Peyer's patch (tissue), 4 donors: Measurements from ENCODE around the gene ADCY9. TPM values are rescaled to one million over a fixed set of nuclear protein-coding genes. Genes with fewer than 3 reads are reported as not detected.
"Not testable (repeated sequence)": the region's sequence is repeated elsewhere in the genome, so short reads cannot be mapped to it uniquely, and the experiment has no call there.

Experiments used
- DNase-seq, 3 donors: peaks; one replicate each; pipeline ENCODE4 v3.0.0-alpha.2; 2017 to 2019
- H3K27ac ChIP-seq, 4 donors: fragments of 200-600 bp; sonication (generic); one replicate each; pipeline ENCODE4 v1.5.1; 2016 to 2019
- H3K27me3 ChIP-seq, 2 donors: fragments of 200-600 bp; sonication (generic); one replicate each; pipeline ENCODE4 v1.5.1; 2019
- H3K36me3 ChIP-seq, 3 donors: fragments of 200-600 bp; sonication (generic); one replicate each; pipeline ENCODE4 v1.5.1; 2016 to 2019
- H3K4me1 ChIP-seq, 4 donors: fragments of 200-600 bp; sonication (generic); one replicate each; pipeline ENCODE4 v1.5.1; 2016 to 2019
- H3K4me3 ChIP-seq, 4 donors: fragments of 200-600 bp; sonication (generic); 1 replicate in 3 of 4; 2 replicates in 1 of 4; pipeline ENCODE4 v1.5.1; 2016 to 2019; ENCODE audit warnings: mild to moderate bottlenecking in 1 of 4
- H3K9me3 ChIP-seq, 4 donors: fragments of 200-600 bp; sonication (generic); one replicate each; pipeline ENCODE4 v1.5.1; 2016 to 2019; ENCODE audit warnings: mild to moderate bottlenecking in 1 of 4
- CTCF ChIP-seq, 6 experiments: fragments of 450-650 bp in 4 of 6; fragments of 200-600 bp in 2 of 6; sonication (generic) in 1 of 6; IDR thresholded peaks; one replicate each; pipeline ENCODE4 v1.5.1; 2017 to 2019; ENCODE audit warnings: antibody characterized with exemption in 6 of 6, mild to moderate bottlenecking in 3 of 6, moderate library complexity in 1 of 6
- POLR2A ChIP-seq, 2 donors: fragments of 450-650 bp; IDR thresholded peaks; one replicate each; pipeline ENCODE4 v1.5.1; 2017; ENCODE audit warnings: antibody characterized with exemption in 2 of 2, mild to moderate bottlenecking in 2 of 2, moderate library complexity in 2 of 2
- total RNA-seq, 4 donors: library from RNA; depleted of rRNA; stranded (reverse); fragments of >200 nt; gene quantifications; one replicate each; pipeline ENCODE4 v1.1.0, GENCODE V29; 2016

The ADCY9 gene
- total RNA-seq, 4 donors from 2014 or later, result 19.8 to 47.3 (median 44.0) TPM

GRCh38 chr16:3957344-3957980 lies 158.8 kb downstream of the ADCY9 start:
- Histone ChIP-seq H3K27me3 (no peaks in the 10 kb centered on the region), H3K36me3 (no peaks in the 10 kb centered on the region), H3K27ac (no peak overlapping the region), H3K4me1 (peaks cover 0 to 11% (median 0%) of the 10 kb centered on the region in 4 donors), H3K9me3 (no peaks in the 10 kb centered on the region), H3K4me3 (no peak overlapping the region)
- no peak for TF ChIP-seq POLR2A (IDR thresholded peaks at IDR 0.05)
- no peak for TF ChIP-seq CTCF (IDR thresholded peaks at IDR 0.05)
- DNase-seq, result no peak

- Histone ChIP-seq H3K4me1 (peaks cover 0 to 1% (median 0%) of the 10 kb centered on the region in 4 donors), H3K36me3 (no peaks in the 10 kb centered on the region), H3K27me3 (no peaks in the 10 kb centered on the region), H3K9me3 (no peaks in the 10 kb centered on the region), H3K4me3 (no peak overlapping the region), H3K27ac (no peak overlapping the region)
- DNase-seq, result no peak
- TF ChIP-seq CTCF (IDR thresholded peaks at IDR 0.05) (no peak), POLR2A (IDR thresholded peaks at IDR 0.05) (no peak)
Measured at GRCh38 chr16:3954411-3954921, 161.8 kb downstream of the ADCY9 start.

- no peaks in the 10 kb centered on the region for H3K9me3 ChIP-seq
- H3K27me3 ChIP-seq, result no peaks in the 10 kb centered on the region
- TF ChIP-seq POLR2A (IDR thresholded peaks at IDR 0.05) (no peak), CTCF (IDR thresholded peaks at IDR 0.05) (no peak)
Measured at GRCh38 chr16:3953728-3954410, 162.4 kb downstream of the ADCY9 start.

GRCh38 chr16:3952737-3953131 lies 163.5 kb downstream of the ADCY9 start:
- H3K4me1 ChIP-seq, result peaks cover 0 to 7% (median 0%) of the 10 kb centered on the region in 4 donors
- no peaks in the 10 kb centered on the region for H3K27me3 ChIP-seq
- H3K36me3 ChIP-seq, result no peaks in the 10 kb centered on the region
- no peaks in the 10 kb centered on the region for H3K9me3 ChIP-seq
- TF ChIP-seq CTCF (IDR thresholded peaks at IDR 0.05), result no peak
- no peak for TF ChIP-seq POLR2A (IDR thresholded peaks at IDR 0.05)
- DNase-seq, result peak in 1 of 3 donors; percentile 45
- H3K4me3 ChIP-seq, result no peak overlapping the region
- no peak overlapping the region for H3K27ac ChIP-seq

More at GRCh38 chr16:3953728-3954410, 162.4 kb downstream of the ADCY9 start:
- Histone ChIP-seq H3K27ac (no peak overlapping the region), H3K4me3 (no peak overlapping the region), H3K4me1 (peaks cover 0 to 7% (median 0%) of the 10 kb centered on the region in 4 donors), H3K36me3 (no peaks in the 10 kb centered on the region)
- no peak for DNase-seq

- H3K36me3 ChIP-seq, result no peaks in the 10 kb centered on the region
- H3K4me3 ChIP-seq, result no peak overlapping the region
- no peaks in the 10 kb centered on the region for H3K9me3 ChIP-seq
- peak overlapping the region in 1 of 4 donors; percentile 38 for H3K27ac ChIP-seq
- no peak for TF ChIP-seq POLR2A (IDR thresholded peaks at IDR 0.05)
- no peak for TF ChIP-seq CTCF (IDR thresholded peaks at IDR 0.05)
- peaks cover 0 to 7% (median 0%) of the 10 kb centered on the region in 4 donors for H3K4me1 ChIP-seq
- no peak for DNase-seq
- H3K27me3 ChIP-seq, result no peaks in the 10 kb centered on the region
Measured at GRCh38 chr16:3951861-3952736, 164.1 kb downstream of the ADCY9 start.

GRCh38 chr16:3951380-3951779 lies 164.9 kb downstream of the ADCY9 start:
- peak overlapping the region in 2 of 4 donors; percentile 38 to 72 for H3K27ac ChIP-seq
- H3K36me3 ChIP-seq, result not testable (repeated sequence)

More at GRCh38 chr16:3951380-3951779, 164.9 kb downstream of the ADCY9 start:
- H3K4me3 ChIP-seq, H3K9me3 ChIP-seq, H3K27me3 ChIP-seq, H3K4me1 ChIP-seq, DNase-seq: not testable (repeated sequence)
